Measurements from ENCODE around the gene LDB2.
A peak's percentile ranks its signal among the peaks of the same experiment; 100 is the strongest.

LDB2 gene

GRCh38 chr4:16598597-16599206 lies 299.7 kb downstream of the LDB2 start:
- Histone ChIP-seq H3K4me3 (ENCODE audit: extremely low read depth, insufficient read depth, low read length, poor library complexity, severe bottlenecking) (no peak overlapping the region), H3K36me3 (ENCODE audit: control insufficient read depth, insufficient read depth, low read length) (peaks cover 7% of the 10 kb centered on the region), H3K27ac (ENCODE audit: low read depth, low read length, severe bottlenecking) (peak overlapping the region; percentile 94), H3K9me3 (ENCODE audit: control insufficient read depth, low read length) (no peaks in the 10 kb centered on the region), H3K4me1 (ENCODE audit: control insufficient read depth, insufficient read depth, low read length, poor library complexity, severe bottlenecking) (peaks cover 11% of the 10 kb centered on the region)
- WGBS, 2 experiments (ENCODE audit: insufficient coverage in 2 of 2), result 86 to 90% methylated on average over 2 of the region's 7 CpGs

DNA sequence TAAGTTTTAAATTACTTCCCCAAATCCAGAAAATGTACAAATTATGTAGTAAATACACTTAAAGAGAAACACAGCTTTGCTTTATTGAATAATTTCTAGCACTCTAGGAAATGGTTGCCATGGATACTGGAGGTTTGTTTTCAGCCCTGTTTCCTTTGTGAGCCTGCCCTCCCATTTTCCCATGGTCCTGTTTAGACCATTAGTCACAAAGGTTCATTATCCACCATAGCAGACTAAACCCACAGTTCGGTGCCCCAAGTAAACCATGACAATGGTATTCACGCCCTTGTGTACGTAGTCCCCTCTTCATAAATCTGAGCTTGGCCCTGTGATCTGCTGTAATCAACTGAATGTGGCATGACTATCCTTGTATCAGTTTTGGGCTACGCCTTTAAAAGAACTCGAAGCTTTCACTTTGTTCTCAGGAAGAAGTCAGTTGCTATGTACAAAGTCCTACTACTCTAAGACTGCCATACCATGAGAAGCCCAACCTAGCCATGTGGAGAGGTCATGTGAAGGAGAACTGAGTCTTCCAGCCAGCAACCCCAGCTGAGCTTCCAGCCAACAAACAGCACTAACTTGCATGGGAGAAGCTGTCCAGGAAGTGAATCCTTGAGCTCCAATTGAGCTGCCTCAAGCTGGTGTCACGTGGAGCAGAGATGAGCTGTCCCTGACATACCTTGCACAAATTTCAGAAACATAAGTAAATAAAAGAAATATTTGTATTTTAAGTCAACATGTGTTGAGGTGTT lies 300.4 kb downstream of the LDB2 start:
- Histone ChIP-seq H3K4me1 (ENCODE audit: control insufficient read depth, insufficient read depth, low read length, poor library complexity, severe bottlenecking) (peaks cover 11% of the 10 kb centered on the region), H3K27ac (ENCODE audit: low read depth, low read length, severe bottlenecking) (peak overlapping the region; percentile 94), H3K4me3 (ENCODE audit: extremely low read depth, insufficient read depth, low read length, poor library complexity, severe bottlenecking) (no peak overlapping the region), H3K9me3 (ENCODE audit: control insufficient read depth, low read length) (no peaks in the 10 kb centered on the region), H3K36me3 (ENCODE audit: control insufficient read depth, insufficient read depth, low read length) (peaks cover 7% of the 10 kb centered on the region)
- 78 to 82% methylated on average over 3 of the region's 6 CpGs for WGBS, 2 experiments (ENCODE audit: insufficient coverage in 2 of 2)

DNA sequence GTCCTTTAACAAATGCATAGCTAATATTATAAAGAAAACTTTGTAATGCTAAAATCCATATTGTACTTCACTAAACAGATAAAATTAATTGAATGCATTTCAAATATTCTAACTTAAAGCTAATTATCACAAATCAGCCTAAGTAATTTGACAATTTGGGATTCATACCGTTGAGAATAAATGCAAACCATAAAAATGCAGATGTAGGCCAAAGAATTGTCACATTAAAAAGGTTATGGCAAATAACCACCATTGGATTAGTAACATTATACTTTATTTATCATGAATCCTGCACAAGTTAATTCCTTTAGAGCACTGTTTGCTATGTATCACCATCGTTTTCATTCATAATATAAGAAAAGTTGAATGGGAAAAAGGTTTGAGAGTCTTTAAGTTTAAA lies 301.0 kb downstream of the LDB2 start:
- Histone ChIP-seq H3K9me3 (ENCODE audit: control insufficient read depth, low read length) (no peaks in the 10 kb centered on the region), H3K4me1 (ENCODE audit: control insufficient read depth, insufficient read depth, low read length, poor library complexity, severe bottlenecking) (peaks cover 11% of the 10 kb centered on the region), H3K36me3 (ENCODE audit: control insufficient read depth, insufficient read depth, low read length) (peaks cover 7% of the 10 kb centered on the region), H3K27ac (ENCODE audit: low read depth, low read length, severe bottlenecking) (peak overlapping the region; percentile 94), H3K4me3 (ENCODE audit: extremely low read depth, insufficient read depth, low read length, poor library complexity, severe bottlenecking) (no peak overlapping the region)
- WGBS, 2 experiments (ENCODE audit: insufficient coverage in 2 of 2), result no CpG with 5 or more reads among the region's 2 CpGs

DNA sequence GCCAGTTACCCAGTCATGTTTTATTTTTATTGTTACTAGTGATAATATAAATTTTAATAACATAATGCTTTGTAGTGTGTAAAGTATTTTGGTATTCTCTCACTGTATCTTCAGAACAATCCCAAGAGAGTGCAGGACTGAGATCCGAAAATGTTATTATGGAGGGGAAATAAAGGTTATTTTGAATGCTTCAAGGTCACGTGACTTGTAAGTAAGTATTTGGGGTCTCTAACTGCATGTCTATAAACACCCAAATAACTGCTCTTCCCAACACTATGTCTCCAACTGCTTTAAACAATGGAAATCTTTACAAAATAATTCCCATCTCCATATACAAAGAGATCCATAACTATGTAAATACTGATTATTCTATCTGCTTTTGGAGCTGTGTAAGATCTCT lies 302.2 kb downstream of the LDB2 start:
- WGBS, 2 experiments (ENCODE audit: insufficient coverage in 2 of 2), result no CpG with 5 or more reads among the region's 2 CpGs
- no peaks in the 10 kb centered on the region for H3K9me3 ChIP-seq (ENCODE audit: control insufficient read depth, low read length)
- no peak overlapping the region for H3K4me3 ChIP-seq (ENCODE audit: extremely low read depth, insufficient read depth, low read length, poor library complexity, severe bottlenecking)
- no peak overlapping the region for H3K27ac ChIP-seq (ENCODE audit: low read depth, low read length, severe bottlenecking)
- peaks cover 11% of the 10 kb centered on the region for H3K4me1 ChIP-seq (ENCODE audit: control insufficient read depth, insufficient read depth, low read length, poor library complexity, severe bottlenecking)
- H3K36me3 ChIP-seq (ENCODE audit: control insufficient read depth, insufficient read depth, low read length), result peaks cover 15% of the 10 kb centered on the region

DNA sequence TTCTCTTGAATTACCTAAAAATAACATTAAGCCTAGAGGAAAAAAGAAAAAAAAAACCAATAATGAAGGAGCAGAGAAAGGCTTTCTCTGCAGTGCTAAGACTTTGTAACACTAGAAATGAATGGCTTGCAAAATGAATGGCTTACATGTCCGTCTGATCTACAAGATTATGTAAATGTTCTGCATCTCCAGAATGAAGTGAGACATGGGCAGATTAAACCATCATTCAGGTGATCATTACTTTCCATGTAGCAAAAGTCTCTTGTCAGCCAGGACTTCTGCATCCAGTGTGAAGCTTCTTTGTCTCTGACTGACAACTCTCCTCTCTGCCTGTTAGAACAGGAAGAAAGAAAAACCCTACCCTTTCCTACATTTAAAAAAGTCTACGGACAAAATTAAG lies 304.3 kb downstream of the LDB2 start:
- Histone ChIP-seq H3K27ac (ENCODE audit: low read depth, low read length, severe bottlenecking) (no peak overlapping the region), H3K36me3 (ENCODE audit: control insufficient read depth, insufficient read depth, low read length) (peaks cover 23% of the 10 kb centered on the region), H3K9me3 (ENCODE audit: control insufficient read depth, low read length) (no peaks in the 10 kb centered on the region), H3K4me3 (ENCODE audit: extremely low read depth, insufficient read depth, low read length, poor library complexity, severe bottlenecking) (no peak overlapping the region), H3K4me1 (ENCODE audit: control insufficient read depth, insufficient read depth, low read length, poor library complexity, severe bottlenecking) (peaks cover 11% of the 10 kb centered on the region)
- 80 to 100% methylated on average over 1 of the region's 2 CpGs for WGBS, 2 experiments (ENCODE audit: insufficient coverage in 2 of 2)

GRCh38 chr4:16593386-16593785 lies 305.1 kb downstream of the LDB2 start:
- Histone ChIP-seq H3K36me3 (ENCODE audit: control insufficient read depth, insufficient read depth, low read length) (peaks cover 23% of the 10 kb centered on the region), H3K4me1 (ENCODE audit: control insufficient read depth, insufficient read depth, low read length, poor library complexity, severe bottlenecking) (peaks cover 10% of the 10 kb centered on the region), H3K27ac (ENCODE audit: low read depth, low read length, severe bottlenecking) (no peak overlapping the region), H3K4me3 (ENCODE audit: extremely low read depth, insufficient read depth, low read length, poor library complexity, severe bottlenecking) (no peak overlapping the region), H3K9me3 (ENCODE audit: control insufficient read depth, low read length) (no peaks in the 10 kb centered on the region)
- WGBS, 2 experiments (ENCODE audit: insufficient coverage in 2 of 2), result 72 to 100% methylated on average over 2 to 4 of the region's 4 CpGs

DNA sequence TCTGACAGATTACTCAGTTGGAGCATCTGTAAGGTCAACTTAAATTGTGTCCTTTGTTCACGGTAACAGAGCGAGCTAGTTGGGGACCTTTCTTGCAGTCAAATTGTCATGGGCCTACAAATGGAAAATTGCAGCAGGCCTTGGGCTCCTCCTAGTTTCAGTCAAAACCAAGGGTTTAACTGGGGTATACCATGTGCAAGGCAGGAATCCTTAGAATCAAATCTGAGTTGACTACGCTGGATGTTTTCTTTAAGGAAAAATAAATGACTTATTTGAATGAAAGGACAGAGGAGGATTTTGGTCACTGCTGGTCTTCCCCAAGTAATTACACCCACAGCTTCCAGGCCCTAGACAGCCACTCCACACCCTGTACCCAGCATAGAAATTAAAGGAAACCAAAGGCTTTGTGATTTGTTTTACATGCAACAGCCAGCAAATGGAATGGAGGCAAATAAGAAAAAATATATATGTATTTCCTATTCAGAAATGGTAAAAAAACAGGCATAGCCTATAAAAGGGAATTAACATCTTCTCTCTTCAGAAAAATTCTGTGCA lies 307.1 kb downstream of the LDB2 start:
- no peaks in the 10 kb centered on the region for H3K9me3 ChIP-seq (ENCODE audit: control insufficient read depth, low read length)
- no peaks in the 10 kb centered on the region for H3K4me1 ChIP-seq (ENCODE audit: control insufficient read depth, insufficient read depth, low read length, poor library complexity, severe bottlenecking)
- WGBS, 2 experiments (ENCODE audit: insufficient coverage in 2 of 2), result 87 to 89% methylated on average over 2 of the region's 3 CpGs
- no peak overlapping the region for H3K27ac ChIP-seq (ENCODE audit: low read depth, low read length, severe bottlenecking)
- H3K36me3 ChIP-seq (ENCODE audit: control insufficient read depth, insufficient read depth, low read length), result peaks cover 42% of the 10 kb centered on the region
- no peak overlapping the region for H3K4me3 ChIP-seq (ENCODE audit: extremely low read depth, insufficient read depth, low read length, poor library complexity, severe bottlenecking)

- Histone ChIP-seq H3K27ac (ENCODE audit: low read depth, low read length, severe bottlenecking) (no peak overlapping the region), H3K9me3 (ENCODE audit: control insufficient read depth, low read length) (no peaks in the 10 kb centered on the region)
- 72% methylated on average over 2 of the region's 4 CpGs; no CpG with 5 or more reads in 1 of the 2 experiments for WGBS, 2 experiments (ENCODE audit: insufficient coverage in 2 of 2)
These were observed 307.6 kb downstream of the LDB2 start for GRCh38 chr4:16590797-16591196.

GRCh38 chr4:16588651-16589050 lies 309.8 kb downstream of the LDB2 start:
- Histone ChIP-seq H3K4me1 (ENCODE audit: control insufficient read depth, insufficient read depth, low read length, poor library complexity, severe bottlenecking) (no peaks in the 10 kb centered on the region), H3K27ac (ENCODE audit: low read depth, low read length, severe bottlenecking) (no peak overlapping the region), H3K9me3 (ENCODE audit: control insufficient read depth, low read length) (no peaks in the 10 kb centered on the region), H3K36me3 (ENCODE audit: control insufficient read depth, insufficient read depth, low read length) (peaks cover 61% of the 10 kb centered on the region), H3K4me3 (ENCODE audit: extremely low read depth, insufficient read depth, low read length, poor library complexity, severe bottlenecking) (no peak overlapping the region)
- 95 to 98% methylated on average over 6 of the region's 6 CpGs for WGBS, 2 experiments (ENCODE audit: insufficient coverage in 2 of 2)

More at GRCh38 chr4:16590797-16591196, 307.6 kb downstream of the LDB2 start:
- Histone ChIP-seq H3K36me3 (ENCODE audit: control insufficient read depth, insufficient read depth, low read length) (peaks cover 46% of the 10 kb centered on the region), H3K4me3 (ENCODE audit: extremely low read depth, insufficient read depth, low read length, poor library complexity, severe bottlenecking) (no peak overlapping the region), H3K4me1 (ENCODE audit: control insufficient read depth, insufficient read depth, low read length, poor library complexity, severe bottlenecking) (no peaks in the 10 kb centered on the region)

GRCh38 chr4:16588149-16588548 lies 310.3 kb downstream of the LDB2 start:
- no peak overlapping the region for H3K27ac ChIP-seq (ENCODE audit: low read depth, low read length, severe bottlenecking)
- WGBS, 2 experiments (ENCODE audit: insufficient coverage in 2 of 2), result no CpG with 5 or more reads among the region's 1 CpG

GRCh38 chr4:16585053-16585452 lies 313.4 kb downstream of the LDB2 start:
- Histone ChIP-seq H3K4me1 (ENCODE audit: control insufficient read depth, insufficient read depth, low read length, poor library complexity, severe bottlenecking) (no peaks in the 10 kb centered on the region), H3K36me3 (ENCODE audit: control insufficient read depth, insufficient read depth, low read length) (peaks cover 71% of the 10 kb centered on the region), H3K4me3 (ENCODE audit: extremely low read depth, insufficient read depth, low read length, poor library complexity, severe bottlenecking) (no peak overlapping the region), H3K27ac (ENCODE audit: low read depth, low read length, severe bottlenecking) (no peak overlapping the region), H3K9me3 (ENCODE audit: control insufficient read depth, low read length) (no peaks in the 10 kb centered on the region)
- 100% methylated on average over 3 to 6 of the region's 7 CpGs for WGBS, 2 experiments (ENCODE audit: insufficient coverage in 2 of 2)

More at GRCh38 chr4:16588149-16588548, 310.3 kb downstream of the LDB2 start:
- H3K36me3 ChIP-seq (ENCODE audit: control insufficient read depth, insufficient read depth, low read length), result peaks cover 66% of the 10 kb centered on the region
- no peak overlapping the region for H3K4me3 ChIP-seq (ENCODE audit: extremely low read depth, insufficient read depth, low read length, poor library complexity, severe bottlenecking)
- no peaks in the 10 kb centered on the region for H3K4me1 ChIP-seq (ENCODE audit: control insufficient read depth, insufficient read depth, low read length, poor library complexity, severe bottlenecking)
- H3K9me3 ChIP-seq (ENCODE audit: control insufficient read depth, low read length), result no peaks in the 10 kb centered on the region
